ENCODE data around the gene YBEY.

Gene YBEY, protein sequence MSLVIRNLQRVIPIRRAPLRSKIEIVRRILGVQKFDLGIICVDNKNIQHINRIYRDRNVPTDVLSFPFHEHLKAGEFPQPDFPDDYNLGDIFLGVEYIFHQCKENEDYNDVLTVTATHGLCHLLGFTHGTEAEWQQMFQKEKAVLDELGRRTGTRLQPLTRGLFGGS

DNA sequence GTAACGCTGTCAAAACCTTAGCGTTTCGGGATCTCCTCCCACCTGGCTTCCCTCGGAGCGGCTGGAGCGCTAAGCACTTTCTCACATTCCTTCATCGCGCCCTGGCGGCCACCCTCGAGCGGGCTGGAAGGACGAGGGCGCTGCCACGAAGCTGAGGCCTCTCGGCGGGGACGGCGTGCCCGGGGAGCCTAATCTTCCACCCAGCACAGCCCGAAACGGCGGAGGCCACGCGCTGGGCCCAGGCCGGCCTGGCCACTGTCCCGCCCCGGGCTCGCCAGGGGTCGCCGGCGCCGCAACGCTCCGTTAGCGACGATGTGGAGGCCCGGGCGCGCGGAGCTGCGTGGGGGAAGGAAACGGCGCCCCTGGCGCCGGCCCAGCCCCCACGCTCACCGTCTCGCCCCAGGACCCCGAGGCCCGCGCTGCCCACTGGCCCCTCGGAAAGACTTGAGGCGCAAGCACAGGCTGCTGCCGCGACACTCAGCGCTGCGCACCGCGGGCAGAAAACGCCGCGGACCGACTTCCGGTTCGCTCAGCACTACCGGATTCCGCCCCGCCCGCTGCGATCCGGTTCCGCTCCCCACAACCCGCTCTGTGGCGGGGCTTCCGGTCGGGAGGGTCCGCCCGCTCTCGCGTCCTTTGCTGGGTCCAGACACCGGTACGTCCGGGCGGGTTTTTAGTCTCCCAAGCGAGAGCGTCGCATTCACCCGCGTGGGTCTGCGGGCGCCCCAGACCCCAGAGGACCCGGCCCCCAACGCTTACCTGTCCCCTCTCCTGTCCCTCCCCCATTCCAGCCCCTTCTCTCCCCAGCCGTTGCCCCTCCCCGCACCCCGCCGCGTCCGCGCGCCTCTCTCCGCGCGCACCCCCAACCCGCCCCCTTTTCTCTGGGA, at the start of gene YBEY:
TSS of gene YBEY (plus strand) at position 582 of the 887 bp plus-strand sequence. CDS start 572 bp downstream, outside the sequence.
- TF ChIP-seq, protein P1, sequence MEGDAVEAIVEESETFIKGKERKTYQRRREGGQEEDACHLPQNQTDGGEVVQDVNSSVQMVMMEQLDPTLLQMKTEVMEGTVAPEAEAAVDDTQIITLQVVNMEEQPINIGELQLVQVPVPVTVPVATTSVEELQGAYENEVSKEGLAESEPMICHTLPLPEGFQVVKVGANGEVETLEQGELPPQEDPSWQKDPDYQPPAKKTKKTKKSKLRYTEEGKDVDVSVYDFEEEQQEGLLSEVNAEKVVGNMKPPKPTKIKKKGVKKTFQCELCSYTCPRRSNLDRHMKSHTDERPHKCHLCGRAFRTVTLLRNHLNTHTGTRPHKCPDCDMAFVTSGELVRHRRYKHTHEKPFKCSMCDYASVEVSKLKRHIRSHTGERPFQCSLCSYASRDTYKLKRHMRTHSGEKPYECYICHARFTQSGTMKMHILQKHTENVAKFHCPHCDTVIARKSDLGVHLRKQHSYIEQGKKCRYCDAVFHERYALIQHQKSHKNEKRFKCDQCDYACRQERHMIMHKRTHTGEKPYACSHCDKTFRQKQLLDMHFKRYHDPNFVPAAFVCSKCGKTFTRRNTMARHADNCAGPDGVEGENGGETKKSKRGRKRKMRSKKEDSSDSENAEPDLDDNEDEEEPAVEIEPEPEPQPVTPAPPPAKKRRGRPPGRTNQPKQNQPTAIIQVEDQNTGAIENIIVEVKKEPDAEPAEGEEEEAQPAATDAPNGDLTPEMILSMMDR (IDR thresholded peaks at IDR 0.05) = peak; percentile 40
- TF ChIP-seq ZFX (IDR thresholded peaks at IDR 0.05; ENCODE audit: borderline replicate concordance) = no peak
- peak within 1 kb of the TSS; percentile 89 for H3K27ac ChIP-seq

DNA sequence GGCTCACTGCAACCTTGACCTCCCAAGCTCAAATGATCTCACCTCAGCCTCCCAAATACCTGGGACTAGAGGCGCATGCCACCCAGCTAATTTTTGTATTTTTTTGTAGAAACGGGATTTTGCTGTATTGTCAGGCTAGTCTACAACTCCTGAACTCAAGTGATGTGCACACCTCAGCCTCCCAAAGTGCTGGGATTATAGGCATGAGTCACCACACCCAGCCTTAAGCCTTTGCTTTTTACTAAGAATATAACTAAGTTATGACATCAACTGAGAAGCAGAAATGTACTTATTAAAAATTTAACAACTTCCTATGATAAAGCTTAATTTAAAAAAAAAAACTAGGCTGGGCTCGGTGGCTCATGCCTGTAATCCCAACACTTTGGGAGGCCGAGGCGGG, 48.7 kb upstream of the YBEY start:
- no peak for TF ChIP-seq ZFX (IDR thresholded peaks at IDR 0.05; ENCODE audit: borderline replicate concordance)
- TF ChIP-seq, protein P1 (IDR thresholded peaks at IDR 0.05) = no peak
- H3K27ac ChIP-seq = no peak overlapping the region

DNA sequence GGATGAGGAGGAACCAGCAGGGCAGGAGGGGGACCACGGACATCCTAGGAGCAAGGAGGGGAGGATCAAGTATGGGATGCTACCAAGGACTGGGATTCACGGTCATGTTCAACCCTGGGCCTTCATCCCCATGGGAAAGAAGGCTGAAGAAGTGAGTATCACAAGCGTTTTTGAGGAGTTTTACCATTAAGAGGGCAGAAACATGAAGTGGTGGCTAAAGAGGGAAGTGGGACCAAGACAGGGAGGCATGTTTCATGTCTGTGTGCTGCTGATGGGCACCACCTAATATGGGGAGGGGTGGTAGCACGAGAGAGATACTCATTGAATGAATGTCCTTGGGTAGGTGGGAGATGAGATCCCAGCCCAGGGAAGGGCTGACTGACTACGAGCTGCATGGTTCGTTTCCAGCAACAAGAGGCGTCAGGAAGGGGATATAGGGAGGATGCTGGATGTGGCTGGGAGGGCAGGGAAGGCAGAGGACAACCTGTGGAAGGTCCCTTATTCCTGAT, 46.3 kb upstream of the YBEY start:
- TF ChIP-seq, protein P1 (IDR thresholded peaks at IDR 0.05) = no peak
- TF ChIP-seq ZFX (IDR thresholded peaks at IDR 0.05; ENCODE audit: borderline replicate concordance) = no peak
- H3K27ac ChIP-seq = 0 out of 2 replicates have a peak overlapping the region, but pooled peaks have one; percentile 23

DNA sequence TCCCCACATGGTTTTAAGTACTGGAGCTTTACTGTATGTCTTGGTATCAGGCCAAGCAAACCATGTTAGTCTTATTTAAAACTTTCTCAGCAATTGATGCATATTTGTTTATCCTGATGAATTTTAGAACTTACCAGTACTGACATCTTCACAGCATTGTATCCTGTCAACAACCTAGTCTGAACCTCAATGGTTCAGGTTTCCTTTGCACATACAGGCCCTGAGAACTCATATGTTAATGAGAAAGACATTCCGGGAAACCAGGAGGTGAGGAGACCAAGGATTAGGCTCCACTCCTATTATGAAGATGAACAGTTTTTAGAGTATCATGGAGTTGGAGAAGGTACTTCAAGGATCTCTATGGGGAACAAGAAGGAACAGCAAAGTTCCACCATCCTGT, 44.6 kb upstream of the YBEY start:
- H3K27ac ChIP-seq = peak overlapping the region; percentile 23; the same call in 1 of the 2 replicates

DNA sequence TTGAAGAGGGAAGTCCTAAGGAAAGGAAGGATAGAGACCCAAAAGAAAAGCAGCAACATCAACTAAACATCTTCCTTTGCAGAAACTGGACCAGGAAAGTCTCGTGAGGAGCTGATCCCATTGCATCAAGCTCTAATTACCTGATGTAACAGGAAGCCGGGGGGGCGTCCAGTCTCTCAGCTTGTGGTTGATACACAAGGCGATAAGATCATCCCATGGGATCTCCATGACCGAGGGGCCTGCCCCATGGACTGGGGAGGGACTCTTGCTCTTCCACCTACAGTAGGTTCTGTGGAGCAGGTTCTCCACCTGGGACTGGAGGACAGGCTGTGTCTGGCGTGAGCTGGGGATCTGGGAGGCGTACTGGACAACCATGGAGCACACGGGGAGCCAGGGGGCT, 42.8 kb upstream of the YBEY start:
- H3K27ac ChIP-seq = no peak overlapping the region
- TF ChIP-seq, protein P1 (IDR thresholded peaks at IDR 0.05) = no peak
- TF ChIP-seq ZFX (IDR thresholded peaks at IDR 0.05; ENCODE audit: borderline replicate concordance) = no peak

DNA sequence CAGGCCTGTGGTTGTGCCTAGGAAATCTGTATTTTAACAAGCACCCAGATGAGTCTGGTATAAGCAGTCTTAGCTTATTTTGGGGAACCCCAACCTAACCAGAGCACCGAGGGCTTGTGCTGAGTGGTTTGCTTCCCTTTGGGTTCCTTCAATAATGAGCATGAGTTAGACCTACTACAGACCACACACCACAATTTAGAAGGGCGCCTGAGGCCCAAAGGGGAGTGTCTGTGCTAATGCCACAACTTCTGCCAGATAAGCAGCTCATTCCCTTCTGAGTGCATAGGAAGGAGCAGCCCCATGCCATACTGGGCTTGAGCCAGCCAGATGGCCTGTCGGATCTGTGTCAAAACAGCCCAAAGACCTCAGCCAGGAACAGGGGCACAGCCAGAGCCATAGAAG, 42.2 kb upstream of the YBEY start:
- no peak for TF ChIP-seq ZFX (IDR thresholded peaks at IDR 0.05; ENCODE audit: borderline replicate concordance)
- TF ChIP-seq, protein P1 (IDR thresholded peaks at IDR 0.05) = no peak
- H3K27ac ChIP-seq = no peak overlapping the region

DNA sequence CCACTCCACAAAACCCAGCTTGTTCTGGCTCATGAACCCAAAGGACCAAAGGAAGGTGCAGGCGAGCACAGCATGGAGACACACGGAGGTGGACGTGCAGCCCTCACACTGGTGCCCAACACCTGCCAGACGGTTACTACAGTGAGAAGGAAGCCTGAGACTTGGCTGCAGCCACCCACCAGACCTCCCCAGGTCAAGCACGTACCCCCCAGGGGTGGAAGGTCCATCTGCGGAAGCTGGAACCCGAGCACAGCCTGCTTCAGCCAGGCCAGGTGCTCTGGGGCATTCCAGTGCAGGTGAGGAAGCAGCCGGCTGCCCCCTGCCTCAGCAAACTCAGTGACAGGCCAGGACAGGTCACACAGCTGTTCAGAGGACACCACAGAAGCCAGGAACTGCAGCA, 41.5 kb upstream of the YBEY start:
- H3K27ac ChIP-seq = no peak overlapping the region
- TF ChIP-seq, protein P1 (IDR thresholded peaks at IDR 0.05) = no peak
- TF ChIP-seq ZFX (IDR thresholded peaks at IDR 0.05; ENCODE audit: borderline replicate concordance) = no peak
